Measurements from ENCODE around the gene NDUFAF2. TPM values are rescaled to one million over a fixed set of nuclear protein-coding genes. Genes with fewer than 3 reads are reported as not detected.

NDUFAF2 gene
- total RNA-seq, 1 donor from 2014 or later = 38.3 TPM

DNA sequence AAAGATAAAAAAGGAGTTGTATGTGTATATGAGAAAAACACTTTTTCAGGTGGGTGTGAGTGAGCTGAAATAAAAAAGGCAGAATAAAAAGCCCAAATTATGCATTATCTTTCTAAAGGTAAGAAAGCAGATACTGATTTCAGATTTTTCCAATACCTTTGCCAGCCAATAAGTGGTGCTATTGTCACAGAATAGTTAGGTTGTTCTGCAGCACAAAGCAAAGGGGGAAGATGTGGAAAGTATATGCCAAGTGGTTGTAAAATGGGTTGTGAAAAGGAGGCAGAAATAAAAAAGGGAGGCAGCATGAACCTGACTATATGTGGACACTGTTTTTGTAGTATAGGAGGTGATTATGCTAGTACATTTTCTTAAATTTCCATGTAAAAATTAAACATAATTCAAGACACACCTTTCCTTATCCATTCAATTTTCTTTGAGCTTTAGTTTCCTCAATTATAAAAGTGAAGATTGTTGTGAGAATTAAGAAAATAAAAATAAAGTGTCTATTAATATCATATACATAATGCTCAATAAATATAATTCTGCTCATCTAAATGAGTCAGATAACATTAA, 110.5 kb downstream of the NDUFAF2 start:
- Histone ChIP-seq H3K27me3 (no peaks in the 10 kb centered on the region), H3K36me3 (no peaks in the 10 kb centered on the region), H3K9me3 (no peaks in the 10 kb centered on the region), H3K27ac (no peak overlapping the region), H3K4me3 (no peak overlapping the region), H3K4me1 (peaks cover 0 to 5% of the 10 kb centered on the region in 2 donors)
- intact Hi-C loops (cut with DNase I) = no loop called here
- peak; percentile 29 to 46 (median 34) for TF ChIP-seq CTCF (IDR thresholded peaks at IDR 0.05)
- DNase-seq (ENCODE audit: low spot score in 2 of 2) = no peak

GRCh38 chr5:61059499-61059898, 114.5 kb downstream of the NDUFAF2 start:
- Histone ChIP-seq H3K4me3 (no peak overlapping the region), H3K9me3 (peaks cover 0 to 4% of the 10 kb centered on the region in 2 donors), H3K4me1 (no peaks in the 10 kb centered on the region), H3K27me3 (no peaks in the 10 kb centered on the region), H3K27ac (no peak overlapping the region), H3K36me3 (no peaks in the 10 kb centered on the region)
- intact Hi-C loops (cut with DNase I) = no loop called here
- DNase-seq (ENCODE audit: low spot score in 2 of 2) = no peak
- TF ChIP-seq CTCF (IDR thresholded peaks at IDR 0.05) = no peak

DNA sequence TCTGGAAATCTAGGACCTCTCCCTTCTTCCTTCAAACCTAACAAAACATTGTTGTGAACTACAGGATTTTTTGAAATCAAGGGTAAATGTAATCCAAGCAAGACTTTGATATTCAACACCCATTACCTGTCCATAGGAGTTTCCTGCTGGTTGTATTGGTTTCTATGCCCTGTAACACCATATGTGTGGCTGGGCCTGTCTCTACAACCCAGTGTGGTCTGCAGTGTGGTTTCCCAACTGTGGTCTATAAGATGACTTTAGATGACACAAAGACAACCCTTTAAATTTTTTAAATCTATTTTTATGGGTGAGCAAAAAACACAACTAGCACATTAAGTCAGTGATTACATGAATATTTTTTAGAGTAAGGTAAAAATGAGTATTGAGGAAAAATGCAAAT, 124.1 kb downstream of the NDUFAF2 start:
- Histone ChIP-seq H3K9me3 (peaks cover 0 to 14% of the 10 kb centered on the region in 2 donors), H3K4me3 (no peak overlapping the region), H3K27me3 (no peaks in the 10 kb centered on the region), H3K27ac (no peak overlapping the region), H3K36me3 (peaks cover 0 to 4% of the 10 kb centered on the region in 2 donors), H3K4me1 (no peaks in the 10 kb centered on the region)
- intact Hi-C loops (cut with DNase I) = no loop called here
- no peak for TF ChIP-seq CTCF (IDR thresholded peaks at IDR 0.05)
- DNase-seq (ENCODE audit: low spot score in 2 of 2) = no peak

- no peak for DNase-seq (ENCODE audit: low spot score in 2 of 2)
- H3K4me1 ChIP-seq = no peaks in the 10 kb centered on the region
- intact Hi-C loops (cut with DNase I) = no loop called here
Measured at GRCh38 chr5:61071526-61071925, 126.5 kb downstream of the NDUFAF2 start.

GRCh38 chr5:61076626-61077025, 131.6 kb downstream of the NDUFAF2 start:
- DNase-seq (ENCODE audit: low spot score in 2 of 2) = no peak
- Histone ChIP-seq H3K4me1 (no peaks in the 10 kb centered on the region), H3K4me3 (no peak overlapping the region), H3K27ac (no peak overlapping the region), H3K27me3 (no peaks in the 10 kb centered on the region), H3K36me3 (peaks cover 0 to 4% of the 10 kb centered on the region in 2 donors), H3K9me3 (no peaks in the 10 kb centered on the region)
- intact Hi-C loops (cut with DNase I) = no loop called here
- no peak for TF ChIP-seq CTCF (IDR thresholded peaks at IDR 0.05)

More at GRCh38 chr5:61071526-61071925, 126.5 kb downstream of the NDUFAF2 start:
- Histone ChIP-seq H3K9me3 (peaks cover 0 to 2% of the 10 kb centered on the region in 2 donors), H3K36me3 (peaks cover 0 to 4% of the 10 kb centered on the region in 2 donors), H3K27me3 (no peaks in the 10 kb centered on the region), H3K4me3 (no peak overlapping the region), H3K27ac (no peak overlapping the region)
- no peak for TF ChIP-seq CTCF (IDR thresholded peaks at IDR 0.05)

- no peak for DNase-seq (ENCODE audit: low spot score in 2 of 2)
- no peaks in the 10 kb centered on the region for H3K9me3 ChIP-seq
- no peaks in the 10 kb centered on the region for H3K27me3 ChIP-seq
- no peak for TF ChIP-seq CTCF (IDR thresholded peaks at IDR 0.05)
- no peaks in the 10 kb centered on the region for H3K36me3 ChIP-seq
- no peak overlapping the region for H3K27ac ChIP-seq
- intact Hi-C loops (cut with DNase I) = no loop called here
- H3K4me1 ChIP-seq = no peaks in the 10 kb centered on the region
- H3K4me3 ChIP-seq = no peak overlapping the region
Measured at GRCh38 chr5:61081741-61082140, 136.7 kb downstream of the NDUFAF2 start.
